RWPE2 (cell line): ENCODE results near the gene GUK1.

Experiments used
- ATAC-seq: fragments of 200-7000 bp; cut with Tn5 transposase; 3 replicates; pipeline ENCODE4 v1.9.1; 2021; ENCODE audit warnings: low read depth
- DNase-seq: peaks from one replicate; pipeline ENCODE4 v3.0.0-alpha.2; 2020; ENCODE audit warnings: low spot score
- H3K27ac ChIP-seq: fragments of 450-650 bp; 2 replicates; pipeline ENCODE4 v1.5.1; 2017; ENCODE audit warnings: mild to moderate bottlenecking; ENCODE audit not compliant: poor library complexity, severe bottlenecking
- H3K27me3 ChIP-seq: fragments of 250-450 bp; sonication (Bioruptor Pico); 2 replicates; pipeline ENCODE4 v1.5.1; 2021; ENCODE audit warnings: mild to moderate bottlenecking, moderate library complexity; ENCODE audit not compliant: insufficient read depth, poor library complexity, severe bottlenecking
- H3K36me3 ChIP-seq: fragments of 250-450 bp; sonication (Bioruptor Pico); 2 replicates; pipeline ENCODE4 v1.5.1; 2020; ENCODE audit warnings: low read depth, mild to moderate bottlenecking, moderate library complexity
- H3K4me1 ChIP-seq: fragments of 250-450 bp; sonication (Bioruptor Pico); 2 replicates; pipeline ENCODE4 v1.5.1; 2021; ENCODE audit warnings: mild to moderate bottlenecking, moderate library complexity; ENCODE audit not compliant: insufficient read depth, poor library complexity, severe bottlenecking
- H3K4me3 ChIP-seq: fragments of 250-450 bp; sonication (Bioruptor Pico); 2 replicates; pipeline ENCODE4 v1.5.1; 2021; ENCODE audit warnings: mild to moderate bottlenecking, moderate library complexity; ENCODE audit not compliant: severe bottlenecking
- H3K9me3 ChIP-seq: fragments of 250-450 bp; sonication (Bioruptor Pico); 2 replicates; pipeline ENCODE4 v1.5.1; 2021; ENCODE audit warnings: mild to moderate bottlenecking, moderate library complexity; ENCODE audit not compliant: severe bottlenecking
- CTCF ChIP-seq: fragments of 450-650 bp; IDR thresholded peaks from one replicate; pipeline ENCODE4 v1.5.1; 2017; ENCODE audit warnings: mild to moderate bottlenecking, moderate library complexity; ENCODE audit not compliant: poor library complexity, severe bottlenecking

Gene GUK1

GRCh38 chr1:228178737-228179684 lies 38.9 kb downstream of the GUK1 start:
- H3K27ac ChIP-seq, result no peak overlapping the region
- DNase-seq (no peak), ATAC-seq (no peak)
- H3K27me3 ChIP-seq, result no peaks in the 10 kb centered on the region
- no peak overlapping the region for H3K4me3 ChIP-seq
- no peaks in the 10 kb centered on the region for H3K36me3 ChIP-seq
- no peak for TF ChIP-seq CTCF
- H3K9me3 ChIP-seq, result no peaks in the 10 kb centered on the region
- H3K4me1 ChIP-seq, result no peaks in the 10 kb centered on the region

GRCh38 chr1:228180271-228180958 lies 40.3 kb downstream of the GUK1 start:
- Histone ChIP-seq H3K36me3 (no peaks in the 10 kb centered on the region), H3K4me1 (no peaks in the 10 kb centered on the region), H3K27ac (no peak overlapping the region), H3K27me3 (no peaks in the 10 kb centered on the region), H3K4me3 (no peak overlapping the region), H3K9me3 (no peaks in the 10 kb centered on the region)
- TF ChIP-seq CTCF, result no peak
- ATAC-seq (no peak), DNase-seq (no peak)

GRCh38 chr1:228180959-228181644 lies 41.0 kb downstream of the GUK1 start:
- no peak for ATAC-seq
- Histone ChIP-seq H3K27ac (no peak overlapping the region), H3K9me3 (no peaks in the 10 kb centered on the region), H3K4me3 (no peak overlapping the region), H3K27me3 (no peaks in the 10 kb centered on the region), H3K4me1 (no peaks in the 10 kb centered on the region), H3K36me3 (no peaks in the 10 kb centered on the region)
- no peak for TF ChIP-seq CTCF
- DNase-seq, result no peak

GRCh38 chr1:228181645-228182034 lies 41.6 kb downstream of the GUK1 start:
- DNase-seq (no peak), ATAC-seq (no peak)
- H3K4me3 ChIP-seq, result no peak overlapping the region
- H3K27ac ChIP-seq, result no peak overlapping the region
- H3K4me1 ChIP-seq, result no peaks in the 10 kb centered on the region
- H3K27me3 ChIP-seq, result no peaks in the 10 kb centered on the region
- no peaks in the 10 kb centered on the region for H3K9me3 ChIP-seq
- H3K36me3 ChIP-seq, result no peaks in the 10 kb centered on the region
- TF ChIP-seq CTCF, result no peak
